Activated CD4-positive, alpha-beta T cell treated with anti-CD3 and anti-CD28 coated beads, Interleukin-2, amount 50 U/mL, for 16 hours (primary cell): ENCODE results near the gene FGR.
"Not testable (repeated sequence)": the region's sequence is repeated elsewhere in the genome, so short reads cannot be mapped to it uniquely, and the experiment has no call there.

Experiments
- DNase-seq: peaks from one replicate; pipeline ENCODE4 v3.0.0-alpha.2; 2020

Gene FGR

DNA sequence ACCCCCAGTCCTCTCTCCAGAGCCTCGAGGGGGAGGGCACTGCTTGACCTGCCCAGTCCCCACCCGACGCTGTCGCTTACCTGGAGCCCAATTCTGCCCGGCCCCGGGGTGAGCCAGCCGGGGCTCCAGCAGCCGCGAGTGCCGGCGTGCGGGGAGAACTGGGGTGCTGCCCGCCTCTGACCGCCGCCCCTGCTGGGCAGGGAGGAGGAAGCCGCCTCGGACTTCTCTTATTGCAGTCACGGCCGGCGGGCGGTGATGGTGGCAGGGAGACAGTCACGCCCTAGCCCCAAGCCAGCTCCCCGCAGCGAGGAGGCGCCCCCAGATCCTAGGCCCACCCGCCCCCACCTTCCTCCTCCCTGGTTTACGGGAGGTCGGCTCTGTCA is at the start of gene FGR:
Gene FGR (minus strand): TSS at position 201 of the 383 bp plus-strand sequence. CDS start 11,269 bp downstream, outside the sequence.
- DNase-seq, result no peak

DNA sequence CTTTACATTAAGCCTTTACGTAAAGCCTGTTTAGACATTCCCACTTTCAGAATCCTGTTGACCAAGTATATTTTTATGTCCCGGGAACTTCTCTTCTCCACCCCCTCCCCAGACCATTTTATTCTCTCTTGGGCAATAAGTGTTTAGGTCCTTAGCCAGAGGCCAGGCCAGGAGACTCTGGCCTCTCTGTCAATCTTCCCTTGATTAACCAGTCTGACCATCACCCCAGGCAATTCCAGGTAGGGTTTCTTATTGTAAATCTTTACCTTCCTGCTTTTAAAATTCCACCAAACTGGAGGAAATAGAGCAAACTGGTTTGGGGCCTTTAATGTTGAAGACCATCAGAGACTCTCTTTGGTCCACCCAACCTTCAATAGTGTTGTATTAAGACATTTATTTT is 49.2 kb upstream of the FGR start:
- no peak for DNase-seq

DNA sequence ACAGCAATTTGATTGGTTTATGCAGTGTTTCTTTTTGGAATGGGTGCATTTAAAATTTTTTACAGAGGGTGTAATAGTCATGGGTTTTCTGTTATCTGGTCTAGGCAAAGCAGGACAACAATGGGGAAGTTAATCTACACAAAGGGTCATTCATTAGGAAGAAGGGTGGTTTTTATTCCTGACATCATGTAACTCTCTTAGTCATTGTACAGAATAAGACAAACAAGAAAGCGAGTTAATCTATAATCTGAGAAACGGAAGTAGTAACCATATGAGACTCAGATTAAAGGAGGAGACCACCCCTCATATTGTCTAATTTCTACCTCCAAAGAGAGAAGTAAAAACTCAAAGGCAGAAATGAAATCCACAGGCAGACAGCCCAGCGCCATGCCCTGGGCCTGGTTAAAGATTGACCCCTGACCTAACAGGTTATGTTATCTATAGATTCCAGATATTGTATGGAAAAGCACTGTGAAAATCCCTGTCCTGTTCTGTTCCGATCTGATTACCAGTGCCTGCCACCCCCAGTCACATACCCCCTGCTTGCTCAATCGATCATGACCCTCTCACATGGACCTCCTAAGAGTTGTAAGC is 47.5 kb upstream of the FGR start:
- no peak for DNase-seq

DNA sequence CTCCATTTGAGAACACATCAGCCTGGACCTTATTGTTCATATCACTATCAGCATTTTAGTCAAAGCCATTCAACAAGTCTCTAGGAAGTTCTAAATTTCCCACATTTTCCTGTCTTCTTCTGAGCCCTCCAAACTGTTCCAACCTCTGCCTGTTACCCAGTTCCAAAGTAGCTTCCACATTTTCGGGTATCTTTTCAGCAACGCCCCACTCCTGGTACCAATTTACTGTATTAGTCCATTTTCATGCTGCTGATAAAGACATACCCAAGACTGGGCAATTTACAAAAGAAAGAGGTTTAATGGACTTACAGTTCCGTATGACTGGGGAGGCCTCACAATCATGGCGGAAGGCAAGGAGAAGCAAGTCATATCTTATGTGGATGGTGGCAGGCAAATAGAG is 46.6 kb upstream of the FGR start:
- not testable (repeated sequence) for DNase-seq

DNA sequence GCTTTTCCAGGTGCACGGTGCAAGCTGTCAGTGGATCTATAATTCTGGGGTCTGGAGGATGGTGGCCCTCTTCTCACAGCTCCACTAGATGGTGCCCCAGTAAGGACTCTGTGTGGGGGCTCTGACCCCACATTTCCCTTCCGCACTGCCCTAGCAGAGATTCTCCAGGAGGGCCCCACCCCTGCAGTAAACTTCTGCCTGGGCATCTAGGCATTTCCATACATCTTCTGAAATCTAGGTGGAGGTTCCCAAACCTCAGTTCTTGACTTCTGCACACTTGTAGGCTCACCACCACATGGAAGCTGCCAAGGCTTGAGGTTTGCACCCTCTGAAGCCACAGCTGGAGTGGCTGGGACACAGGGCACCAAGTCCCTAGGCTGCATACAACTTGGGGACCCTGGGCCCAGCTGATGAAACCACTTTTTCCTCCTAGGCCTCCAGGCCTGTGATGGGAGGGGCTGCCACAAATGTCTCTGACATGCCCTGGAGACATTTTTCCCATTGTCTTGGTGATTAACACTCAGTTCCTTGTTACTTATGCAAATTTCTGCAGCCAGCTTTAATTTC is 45.3 kb upstream of the FGR start:
- not testable (repeated sequence) for DNase-seq

DNA sequence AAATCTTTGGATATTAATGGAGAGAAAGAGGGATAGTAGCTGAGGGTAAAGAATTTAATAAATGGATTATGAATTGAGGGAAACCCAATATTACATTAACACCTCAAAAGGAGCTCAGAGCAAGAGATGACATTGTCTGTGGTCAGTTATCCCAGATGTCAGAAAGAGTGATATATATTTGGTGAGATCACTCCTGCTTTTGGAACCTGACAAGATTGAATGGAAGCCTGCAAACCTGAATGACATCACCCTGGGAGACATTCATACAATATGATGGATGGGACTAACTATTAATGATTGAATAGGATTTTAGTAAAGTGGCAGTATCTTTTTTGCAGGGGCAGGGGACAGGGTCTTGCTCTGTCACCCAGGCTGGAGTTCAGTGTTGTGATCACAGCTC is 43.8 kb upstream of the FGR start:
- DNase-seq, result no peak

DNA sequence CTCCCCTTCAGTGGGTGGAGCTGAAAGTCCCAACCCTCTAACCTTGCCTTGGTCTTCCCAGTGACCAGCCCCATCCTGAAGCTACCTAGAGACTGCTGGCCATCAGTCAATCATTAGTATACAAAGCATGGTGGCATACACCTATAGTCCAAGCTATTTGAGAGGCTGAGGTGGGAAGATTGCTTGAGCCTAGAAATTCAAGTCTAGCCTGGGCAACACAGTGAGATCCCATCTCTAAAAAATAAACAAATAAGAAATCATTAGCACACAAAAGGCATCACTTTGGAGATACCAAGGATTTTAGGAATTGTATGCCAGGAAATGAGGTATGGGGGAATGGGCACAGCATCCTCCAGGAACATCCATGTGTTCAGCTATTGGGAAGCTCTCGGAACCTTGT is 41.4 kb upstream of the FGR start:
- no peak for DNase-seq

DNA sequence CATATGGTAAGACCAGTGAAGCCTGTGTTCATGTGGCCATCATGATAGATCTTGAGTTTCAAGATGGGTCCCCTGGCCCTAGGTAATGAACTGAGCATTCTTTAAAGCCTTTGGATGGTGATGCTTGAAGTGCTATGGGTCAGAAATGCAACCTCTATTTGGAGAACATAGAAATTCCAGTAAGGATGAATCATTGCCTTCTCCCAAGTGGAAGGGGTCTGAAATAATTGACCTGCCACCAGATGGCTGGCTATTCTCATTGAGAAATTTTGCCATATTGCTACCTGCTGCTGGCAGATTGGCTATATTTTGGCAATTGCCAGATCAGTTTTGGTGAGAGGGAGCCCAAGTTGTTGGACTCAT is 37.7 kb upstream of the FGR start:
- DNase-seq, result no peak

DNA sequence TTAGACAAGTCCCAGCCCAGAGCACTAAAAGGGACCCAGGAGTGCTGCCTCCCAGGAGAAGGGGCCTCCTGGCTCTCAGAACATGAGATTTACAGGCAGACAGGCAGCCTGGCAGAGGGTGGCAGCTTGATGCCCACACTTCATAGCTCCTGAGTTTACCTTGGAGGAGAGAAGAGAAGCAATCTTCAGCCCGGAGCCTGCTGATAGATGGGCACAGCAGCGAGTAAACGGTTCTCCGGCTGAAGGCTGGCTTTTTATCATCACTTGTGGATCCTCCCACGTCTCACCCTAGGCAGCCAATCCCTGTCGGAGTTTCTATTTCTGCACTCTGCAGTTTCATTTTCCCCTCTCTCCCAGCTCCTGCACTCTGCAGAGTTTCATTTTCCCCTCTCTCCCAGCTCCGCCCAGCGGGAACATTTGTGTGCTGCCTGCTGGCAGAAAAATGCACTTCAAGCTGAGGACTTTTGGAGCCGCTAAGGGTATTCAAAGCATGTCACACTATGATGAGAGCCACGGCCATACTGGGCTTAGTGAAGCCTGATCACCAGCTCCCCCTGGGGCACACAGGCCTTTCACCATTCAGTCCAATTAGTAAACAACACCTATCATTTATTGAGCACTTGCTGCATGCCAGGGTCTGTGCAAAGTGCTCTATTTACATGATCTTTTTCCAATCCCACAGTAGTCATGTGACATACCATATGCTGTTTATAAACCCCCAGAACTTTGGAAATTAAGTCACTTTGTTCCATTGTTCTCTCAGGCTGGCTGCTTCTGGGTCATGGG is 37.2 kb upstream of the FGR start, which contains the start of gene IFI6:
Gene IFI6 (minus strand): TSS at position 229 of the 786 bp plus-strand sequence. CDS start 2,878 bp downstream, outside the sequence.
- DNase-seq, result peak; percentile 90

DNA sequence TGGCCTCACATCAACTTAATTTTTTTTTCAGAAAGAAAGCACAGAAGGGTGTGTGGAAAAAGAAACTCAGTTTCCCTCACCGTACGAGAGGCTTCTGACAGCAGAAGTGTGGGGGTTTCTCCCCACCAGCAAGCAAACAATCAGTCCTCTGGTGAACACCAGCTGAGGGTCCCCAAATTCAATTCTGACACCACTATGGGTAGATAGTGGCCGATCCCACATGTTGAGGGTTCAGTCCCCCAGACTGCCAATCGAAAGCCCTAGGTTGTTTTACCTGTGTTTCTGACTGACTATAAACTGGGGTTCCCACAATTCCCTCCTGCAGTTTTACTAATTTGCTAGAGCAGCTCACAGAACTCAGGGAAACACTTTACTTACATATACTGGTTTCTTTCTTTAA is 34.9 kb upstream of the FGR start:
- DNase-seq, result no peak

DNA sequence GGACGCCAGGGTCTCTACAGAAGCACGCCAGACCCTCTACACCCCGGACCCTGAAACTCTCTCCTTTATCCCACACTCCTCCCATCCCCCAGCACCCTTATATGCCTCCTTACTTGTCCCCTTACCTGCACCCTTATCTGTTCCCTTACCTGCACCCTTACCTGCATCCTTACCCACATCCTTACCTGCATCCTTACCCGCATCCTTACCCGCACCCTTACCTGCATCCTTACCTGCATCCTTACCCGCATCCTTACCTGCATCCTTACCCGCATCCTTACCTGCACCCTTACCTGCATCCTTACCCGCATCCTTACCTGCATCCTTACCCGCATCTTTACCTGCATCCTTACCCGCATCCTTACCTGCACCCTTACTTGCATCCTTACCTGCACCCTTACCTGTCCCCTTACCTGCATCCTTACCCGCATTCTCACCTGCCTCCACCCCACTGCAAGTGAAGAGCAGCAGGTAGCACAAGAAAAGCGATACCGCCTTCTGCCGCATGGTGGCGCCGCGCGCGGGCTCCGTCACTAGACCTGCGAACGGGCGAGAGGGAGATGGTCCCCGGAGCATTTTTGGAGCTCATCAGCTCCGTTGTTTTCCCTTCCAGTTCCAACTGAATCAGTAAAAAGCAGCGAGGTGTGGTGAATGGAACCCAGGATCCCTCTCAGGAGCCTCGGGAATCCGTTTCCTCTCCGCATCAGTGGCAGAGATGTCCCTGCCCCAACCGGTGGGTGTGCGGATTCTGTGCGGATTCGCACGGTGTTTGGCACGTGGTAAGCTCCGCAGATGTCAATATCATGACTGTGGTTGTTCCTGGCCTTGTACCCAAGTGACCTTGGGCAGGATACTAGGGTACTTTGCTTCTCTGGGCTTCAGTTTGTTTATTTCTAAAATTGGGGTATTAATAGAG is 34.1 kb upstream of the FGR start:
- peak; percentile 86 for DNase-seq

DNA sequence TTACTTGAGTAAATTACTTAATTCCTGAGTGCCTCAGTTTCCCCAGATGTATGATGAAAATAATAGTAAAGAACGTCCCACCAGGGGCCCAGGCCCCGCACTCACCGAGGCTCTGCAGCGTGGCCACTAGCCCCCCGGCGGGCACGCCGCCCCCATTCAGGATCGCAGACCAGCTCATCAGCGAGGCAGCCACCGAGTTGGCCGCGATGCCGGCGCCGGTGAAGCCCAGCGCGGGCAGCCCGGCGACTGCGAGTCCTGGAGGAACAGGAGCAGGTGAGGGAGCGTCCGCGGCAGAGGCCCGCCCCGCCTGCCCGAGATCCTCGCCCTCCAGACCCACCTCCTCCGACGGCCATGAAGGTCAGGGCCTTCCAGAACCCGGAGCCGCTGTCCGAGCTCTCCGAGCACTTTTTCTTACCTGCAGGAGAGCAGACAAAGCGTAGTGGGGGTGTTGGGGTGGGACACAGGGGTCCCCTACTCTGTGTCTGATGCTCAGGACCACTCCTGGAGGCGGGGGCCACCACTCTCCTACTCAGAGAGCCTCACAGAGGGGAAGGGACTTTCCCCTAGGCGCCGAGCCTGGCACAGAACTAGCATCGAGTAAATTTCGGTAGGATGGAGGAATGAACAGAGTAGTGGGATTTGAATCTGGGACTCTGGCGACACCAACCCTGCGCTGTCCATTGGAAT is 33.3 kb upstream of the FGR start:
- no peak for DNase-seq

DNA sequence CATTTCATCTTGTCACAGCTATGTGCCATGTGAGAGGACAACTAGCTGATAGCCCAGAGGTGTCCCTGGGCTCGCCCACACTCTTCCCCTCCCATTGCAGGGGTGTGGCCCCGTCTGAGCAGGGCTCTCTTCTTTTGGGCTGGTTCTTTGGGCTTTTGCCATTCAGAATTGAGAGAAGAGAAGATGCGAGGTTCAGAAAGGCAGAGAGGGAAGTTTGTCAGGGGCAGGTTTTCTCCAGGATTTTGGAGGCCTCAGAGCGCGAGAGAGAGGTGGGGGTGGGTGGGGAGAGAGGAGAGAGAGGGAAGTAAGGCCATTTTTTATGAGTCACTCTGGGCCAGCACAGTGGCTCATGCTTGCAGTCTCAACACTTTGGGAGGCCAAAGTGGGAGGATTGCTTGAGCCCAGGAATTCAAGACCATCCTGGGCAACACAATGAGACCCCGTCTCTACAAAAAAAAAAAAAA is 31.8 kb upstream of the FGR start:
- DNase-seq, result no peak

DNA sequence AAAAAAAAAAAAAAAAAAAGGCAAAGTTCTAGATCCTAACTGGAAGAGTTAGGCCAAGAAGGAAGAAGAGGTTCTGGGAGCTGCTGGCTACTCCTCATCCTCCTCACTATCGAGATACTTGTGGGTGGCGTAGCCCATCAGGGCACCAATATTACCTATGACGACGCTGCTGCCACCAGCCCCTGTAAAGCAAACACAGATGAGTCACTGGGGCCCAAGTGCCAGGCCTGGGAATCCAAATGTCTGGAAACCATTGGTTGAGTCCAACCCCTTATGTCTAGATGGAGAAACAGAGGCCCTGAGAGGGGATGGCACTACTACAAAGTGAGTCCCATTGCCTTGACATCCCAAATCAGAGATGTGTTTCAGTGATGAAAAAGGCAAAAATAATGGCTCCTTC is 31.3 kb upstream of the FGR start:
- no peak for DNase-seq

DNA sequence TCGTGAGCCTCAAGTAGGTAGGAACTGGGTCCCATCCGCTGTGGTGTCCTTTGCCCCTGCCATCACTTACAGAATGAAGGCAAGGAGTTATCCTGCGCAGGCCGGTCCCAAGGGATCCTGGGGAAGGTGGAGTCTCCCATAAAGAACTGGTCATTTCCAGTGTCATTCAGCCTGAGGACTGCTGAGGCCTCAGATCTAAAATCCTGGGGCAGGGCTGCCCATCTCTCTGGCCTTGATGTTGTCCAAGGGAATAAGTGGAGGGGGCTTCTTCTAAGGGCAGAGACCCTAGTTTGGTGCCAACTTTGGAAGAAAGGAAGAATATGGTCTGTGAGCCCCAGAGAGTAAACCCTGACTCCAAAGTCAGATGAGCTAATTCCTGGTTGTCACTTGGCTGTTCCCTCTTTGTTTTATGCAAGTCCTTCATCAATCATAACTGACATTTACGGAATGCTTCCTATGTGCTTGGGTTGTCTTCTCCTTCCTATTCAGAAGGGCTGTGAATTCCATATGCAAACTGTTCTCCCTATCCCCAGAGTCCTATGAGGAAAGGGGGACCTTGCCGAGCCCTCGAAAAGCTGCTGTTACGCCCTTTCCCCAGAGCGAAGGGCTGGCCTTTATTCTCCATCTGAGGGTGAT is 30.1 kb upstream of the FGR start:
- no peak for DNase-seq

DNA sequence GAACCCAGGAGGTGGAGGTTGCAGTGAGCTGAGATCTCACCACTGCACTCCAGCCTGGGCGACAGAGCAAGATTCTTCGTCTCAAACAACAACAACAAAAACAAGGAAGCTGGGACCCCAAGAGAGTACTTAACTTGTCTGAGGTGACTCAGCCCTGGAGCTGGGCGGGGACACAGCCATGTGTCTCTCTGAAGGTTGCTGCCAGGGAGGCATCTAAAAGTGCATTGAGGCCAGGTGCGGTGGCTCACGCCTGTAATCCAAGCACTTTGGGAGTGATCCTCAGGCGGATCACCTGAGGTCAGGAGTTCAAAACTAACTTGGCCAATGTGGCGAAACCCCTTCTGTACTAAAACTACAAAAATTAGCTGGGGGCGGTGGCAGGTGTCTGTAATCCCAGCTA is 29.3 kb upstream of the FGR start:
- DNase-seq, result no peak

DNA sequence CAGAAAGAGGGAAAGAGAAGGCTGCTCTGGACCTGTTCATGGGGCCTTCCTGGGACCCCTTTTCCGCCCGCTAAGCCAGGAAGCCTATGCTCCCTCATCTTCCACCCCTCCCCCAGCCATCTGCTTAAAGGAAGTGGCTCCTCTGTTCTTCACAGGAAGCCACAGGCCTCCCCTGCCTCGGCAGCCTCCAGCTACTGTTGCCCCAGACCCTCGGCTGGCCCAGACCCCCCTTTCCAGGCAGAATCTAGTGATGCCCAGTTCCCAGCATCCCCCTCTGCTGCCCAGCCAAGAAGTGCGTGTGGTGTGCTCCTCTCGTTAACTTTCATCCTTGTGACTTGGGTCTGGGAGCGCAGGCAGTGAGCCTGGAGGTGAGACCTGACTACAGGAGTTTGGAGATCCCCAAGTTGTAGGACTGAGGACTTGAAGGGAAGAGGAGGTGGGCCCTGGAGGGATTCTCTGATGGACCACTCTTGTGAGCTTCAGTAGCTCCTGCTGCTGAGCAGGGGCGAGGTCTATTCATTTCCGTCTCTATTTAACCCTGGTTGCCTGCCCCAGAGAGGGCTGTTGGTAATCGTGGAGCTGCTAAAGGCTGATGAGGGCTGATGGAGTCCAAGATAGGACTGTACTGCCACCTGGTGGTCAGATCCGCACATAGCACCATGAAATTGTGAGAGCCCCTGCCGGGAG is 27.9 kb upstream of the FGR start:
- peak; percentile 92 for DNase-seq

DNA sequence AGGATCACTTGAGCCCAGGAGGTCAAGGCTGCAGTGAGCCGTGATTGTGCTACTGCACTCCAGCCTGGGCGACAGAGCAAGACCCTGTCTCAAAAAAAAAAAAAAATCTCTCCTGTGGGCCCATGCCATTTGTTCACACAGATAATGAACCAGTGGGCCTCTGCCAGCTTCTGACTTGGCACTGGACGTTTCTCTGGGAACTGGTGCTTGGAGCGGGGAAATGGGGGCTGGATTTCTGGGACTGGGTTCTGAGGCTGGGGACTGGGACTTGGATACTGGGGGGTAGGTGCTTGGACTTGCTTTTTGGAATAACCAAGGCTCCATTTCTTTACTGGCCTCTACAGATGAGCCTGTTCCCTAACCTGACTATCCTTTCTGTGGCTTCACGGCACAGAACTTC is 27.3 kb upstream of the FGR start:
- no peak for DNase-seq

DNA sequence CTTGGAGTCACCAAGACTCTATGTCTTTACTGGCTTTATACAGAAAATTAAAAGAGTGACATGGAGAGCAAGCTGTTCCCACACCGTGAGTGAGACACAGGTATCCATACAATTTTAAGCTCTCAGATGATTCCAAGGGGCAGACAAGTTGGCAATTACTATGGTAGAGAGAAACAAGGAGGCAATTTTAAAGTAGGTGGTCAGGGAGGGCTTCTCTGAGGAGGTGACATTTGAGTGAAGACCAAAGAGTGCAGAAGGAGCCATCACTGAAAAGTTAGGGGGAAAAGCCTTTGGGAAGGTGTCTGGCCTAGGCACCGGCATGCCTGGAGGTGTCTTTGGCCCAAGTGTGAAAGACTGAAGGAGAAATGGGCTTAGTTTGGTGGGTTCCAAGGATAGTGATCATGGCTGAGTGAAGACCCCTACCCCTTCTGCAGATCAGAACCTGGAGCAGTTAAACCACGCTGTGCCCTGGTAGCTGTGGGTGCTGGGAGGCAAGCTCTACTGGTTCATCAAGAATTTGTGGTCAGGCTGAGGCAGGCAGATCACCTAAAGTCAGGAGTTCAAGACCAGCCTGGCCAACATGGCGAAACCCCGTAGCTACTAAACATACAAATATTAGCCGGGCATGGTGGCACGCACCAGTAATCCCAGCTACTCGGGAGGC is 26.6 kb upstream of the FGR start:
- no peak for DNase-seq

DNA sequence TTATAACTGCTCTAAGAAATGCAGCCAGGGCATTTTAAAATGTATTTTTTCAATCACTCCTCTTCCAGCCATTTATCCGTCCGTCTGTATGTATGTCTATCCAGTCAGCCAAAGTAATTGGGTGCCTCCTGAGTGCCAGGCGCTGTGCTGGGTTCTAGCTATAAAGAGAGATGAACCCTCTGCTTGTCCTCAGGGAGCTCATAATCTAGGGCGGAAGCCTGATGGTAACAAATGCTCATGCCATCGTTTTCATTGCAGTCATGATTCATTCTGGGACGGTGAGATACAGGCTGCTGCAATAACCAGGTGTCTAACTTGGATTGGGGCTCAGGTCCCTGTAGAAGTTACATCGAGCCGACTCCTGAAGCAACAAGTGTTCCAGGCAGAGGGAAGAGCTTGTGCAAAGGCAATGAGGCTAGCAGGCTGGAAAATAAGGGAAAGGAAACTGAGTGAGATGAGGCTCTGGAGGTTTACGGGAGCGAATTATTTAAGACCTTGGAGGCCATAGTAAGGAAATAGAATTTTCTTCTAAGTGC is 25.4 kb upstream of the FGR start:
- no peak for DNase-seq
